Mammary epithelial cell (primary cell): ENCODE measurements around the gene SLC31A1.

Experiments
- EZH2 ChIP-seq: IDR thresholded peaks from 2 replicates; pipeline ENCODE4 v1.6.1; 2012; ENCODE audit warnings: low read length, inconsistent platforms, borderline replicate concordance
- TF ChIP-seq, protein P1 (sequence below), 2 donors: IDR thresholded peaks in 1 of 2; conservative IDR thresholded peaks in 1 of 2; 2 replicates each; pipeline ENCODE4 v1.5.1; 2011 to 2012; ENCODE audit warnings: inconsistent platforms in 2 of 2, low read length in 2 of 2, mild to moderate bottlenecking in 2 of 2, control low read depth in 1 of 2, low read depth in 1 of 2; ENCODE audit not compliant: insufficient read depth in 1 of 2; ENCODE audit errors: extremely low read depth in 1 of 2

DNA sequence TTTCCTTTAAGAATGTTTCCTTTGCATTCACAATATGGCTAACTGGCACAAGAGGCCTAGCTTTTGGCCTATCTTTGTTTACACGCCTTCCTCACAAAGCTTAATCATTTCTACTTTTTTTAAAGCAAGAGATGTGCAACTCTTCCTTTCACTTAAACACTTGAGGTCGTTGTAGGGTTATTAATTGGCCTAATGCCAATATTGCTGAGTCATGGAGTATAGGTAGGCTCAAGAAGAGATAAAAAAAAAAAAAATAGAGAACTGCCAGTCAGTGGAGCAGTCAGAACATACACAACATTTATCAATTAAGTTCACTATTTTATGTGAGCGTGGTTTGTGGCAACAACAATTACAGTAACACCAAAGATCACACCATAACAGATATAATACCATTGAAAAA lies 6.2 kb upstream of the SLC31A1 start:
- TF ChIP-seq, protein P1, sequence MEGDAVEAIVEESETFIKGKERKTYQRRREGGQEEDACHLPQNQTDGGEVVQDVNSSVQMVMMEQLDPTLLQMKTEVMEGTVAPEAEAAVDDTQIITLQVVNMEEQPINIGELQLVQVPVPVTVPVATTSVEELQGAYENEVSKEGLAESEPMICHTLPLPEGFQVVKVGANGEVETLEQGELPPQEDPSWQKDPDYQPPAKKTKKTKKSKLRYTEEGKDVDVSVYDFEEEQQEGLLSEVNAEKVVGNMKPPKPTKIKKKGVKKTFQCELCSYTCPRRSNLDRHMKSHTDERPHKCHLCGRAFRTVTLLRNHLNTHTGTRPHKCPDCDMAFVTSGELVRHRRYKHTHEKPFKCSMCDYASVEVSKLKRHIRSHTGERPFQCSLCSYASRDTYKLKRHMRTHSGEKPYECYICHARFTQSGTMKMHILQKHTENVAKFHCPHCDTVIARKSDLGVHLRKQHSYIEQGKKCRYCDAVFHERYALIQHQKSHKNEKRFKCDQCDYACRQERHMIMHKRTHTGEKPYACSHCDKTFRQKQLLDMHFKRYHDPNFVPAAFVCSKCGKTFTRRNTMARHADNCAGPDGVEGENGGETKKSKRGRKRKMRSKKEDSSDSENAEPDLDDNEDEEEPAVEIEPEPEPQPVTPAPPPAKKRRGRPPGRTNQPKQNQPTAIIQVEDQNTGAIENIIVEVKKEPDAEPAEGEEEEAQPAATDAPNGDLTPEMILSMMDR (conservative IDR thresholded peaks at IDR 0.05 in 1 of 2, IDR thresholded peaks at IDR 0.05 in 1 of 2; ENCODE audit: extremely low read depth in 1 of 2, insufficient read depth in 1 of 2, low read depth in 1 of 2, low read length in 2 of 2) = no peak
- no peak for TF ChIP-seq EZH2
